Lower lobe of right lung (tissue), 2 donors: ENCODE data around the gene TLE2. TPM values are rescaled to one million over a fixed set of nuclear protein-coding genes. Genes with fewer than 3 reads are reported as not detected.

Source experiments
- ATAC-seq, 2 donors: fragments of 200-7000 bp; cut with Tn5 transposase; one replicate each; pipeline ENCODE4 v1.9.1; 2020 to 2022; ENCODE audit warnings: mild to moderate bottlenecking in 2 of 2, moderate library complexity in 2 of 2
- DNase-seq: peaks from one replicate; pipeline ENCODE4 v3.0.0-alpha.2; 2020
- H3K27ac ChIP-seq: fragments of 200-600 bp; one replicate; pipeline ENCODE4 v1.8.0; 2022
- H3K27me3 ChIP-seq: fragments of 200-600 bp; one replicate; pipeline ENCODE4 v1.8.0; 2022; ENCODE audit warnings: low read depth
- H3K36me3 ChIP-seq: fragments of 200-600 bp; one replicate; pipeline ENCODE4 v1.8.0; 2022; ENCODE audit warnings: mild to moderate bottlenecking
- H3K4me1 ChIP-seq: fragments of 200-600 bp; one replicate; pipeline ENCODE4 v1.8.0; 2022
- H3K4me3 ChIP-seq: fragments of 200-600 bp; one replicate; pipeline ENCODE4 v1.8.0; 2022; ENCODE audit warnings: mild to moderate bottlenecking
- H3K9me3 ChIP-seq: fragments of 200-600 bp; one replicate; pipeline ENCODE4 v1.8.0; 2022
- intact Hi-C: fragments of 100-400 bp; cut with DNase I; formaldehyde crosslinking; loops from one replicate; pipeline ENCODE4 v1.11.0; 2022
- long read RNA-seq: library from polyadenylated mRNA; unstranded; transcript quantifications from one replicate; pipeline ENCODE4 v2.0.0, GENCODE V29; 2021
- total RNA-seq: library from RNA; stranded (reverse); fragmentation: NEBNext Ultra II Directional; extraction: Animal tissue kit (Norgen Biotek cat#: 25700); gene quantifications from one replicate; pipeline ENCODE4 v1.2.1, GENCODE V29; 2021
- TF ChIP-seq, protein P1 (sequence below): fragments of 200-600 bp; IDR thresholded peaks from one replicate; pipeline ENCODE4 v1.8.0; 2022; ENCODE audit warnings: antibody characterized with exemption, mild to moderate bottlenecking
- donor health status: DM: no; HTN: yes; CAD: no; lungs with severe emphysema.

The TLE2 gene
- total RNA-seq, result 42.7 TPM
- long read RNA-seq, partial matches to known transcripts, result 28 of 110 reads
- long read RNA-seq, other reads (novel, unspliced or antisense), result 82 of 110 reads

- Histone ChIP-seq H3K4me1 (peaks cover 14% of the 10 kb centered on the region), H3K4me3 (peak within 1 kb of the TSS; percentile 64), H3K36me3 (no peaks in the 10 kb centered on the region), H3K27me3 (peaks cover 4% of the 10 kb centered on the region), H3K9me3 (no peaks in the 10 kb centered on the region), H3K27ac (peak within 1 kb of the TSS; percentile 56)
- DNase-seq (no peak), ATAC-seq (peak in 1 of 2 donors; percentile 14)
- TF ChIP-seq, protein P1, sequence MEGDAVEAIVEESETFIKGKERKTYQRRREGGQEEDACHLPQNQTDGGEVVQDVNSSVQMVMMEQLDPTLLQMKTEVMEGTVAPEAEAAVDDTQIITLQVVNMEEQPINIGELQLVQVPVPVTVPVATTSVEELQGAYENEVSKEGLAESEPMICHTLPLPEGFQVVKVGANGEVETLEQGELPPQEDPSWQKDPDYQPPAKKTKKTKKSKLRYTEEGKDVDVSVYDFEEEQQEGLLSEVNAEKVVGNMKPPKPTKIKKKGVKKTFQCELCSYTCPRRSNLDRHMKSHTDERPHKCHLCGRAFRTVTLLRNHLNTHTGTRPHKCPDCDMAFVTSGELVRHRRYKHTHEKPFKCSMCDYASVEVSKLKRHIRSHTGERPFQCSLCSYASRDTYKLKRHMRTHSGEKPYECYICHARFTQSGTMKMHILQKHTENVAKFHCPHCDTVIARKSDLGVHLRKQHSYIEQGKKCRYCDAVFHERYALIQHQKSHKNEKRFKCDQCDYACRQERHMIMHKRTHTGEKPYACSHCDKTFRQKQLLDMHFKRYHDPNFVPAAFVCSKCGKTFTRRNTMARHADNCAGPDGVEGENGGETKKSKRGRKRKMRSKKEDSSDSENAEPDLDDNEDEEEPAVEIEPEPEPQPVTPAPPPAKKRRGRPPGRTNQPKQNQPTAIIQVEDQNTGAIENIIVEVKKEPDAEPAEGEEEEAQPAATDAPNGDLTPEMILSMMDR, result no peak
- intact Hi-C loops, result no loop called here
Measured at GRCh38 chr19:3029065-3029923, at the start of gene TLE2. TLE2 (minus strand) TSS chr19:3029280; CDS start chr19:3028904, 376 bp downstream.

- no peak overlapping the region for H3K27ac ChIP-seq
- no peaks in the 10 kb centered on the region for H3K9me3 ChIP-seq
- H3K4me1 ChIP-seq, result peaks cover 9% of the 10 kb centered on the region
- no peaks in the 10 kb centered on the region for H3K36me3 ChIP-seq
- intact Hi-C loops, result no loop called here
- H3K27me3 ChIP-seq, result no peaks in the 10 kb centered on the region
- TF ChIP-seq, protein P1, result peak; percentile 97
- ATAC-seq (peak; percentile 87 to 91), DNase-seq (peak; percentile 79)
- H3K4me3 ChIP-seq, result no peak overlapping the region
Measured at GRCh38 chr19:3075605-3076431, 46.7 kb upstream of the TLE2 start.

GRCh38 chr19:3073931-3074595 is 45.0 kb upstream of the TLE2 start:
- intact Hi-C loops, result no loop called here
- no peaks in the 10 kb centered on the region for H3K9me3 ChIP-seq
- no peaks in the 10 kb centered on the region for H3K27me3 ChIP-seq
- peak; percentile 9 for ATAC-seq
- no peak overlapping the region for H3K4me3 ChIP-seq
- H3K36me3 ChIP-seq, result no peaks in the 10 kb centered on the region
- no peak for DNase-seq
- TF ChIP-seq, protein P1, result no peak
- peak overlapping the region; percentile 33 for H3K27ac ChIP-seq
- H3K4me1 ChIP-seq, result peaks cover 9% of the 10 kb centered on the region

GRCh38 chr19:3073159-3073563 is 44.1 kb upstream of the TLE2 start:
- no peaks in the 10 kb centered on the region for H3K9me3 ChIP-seq
- TF ChIP-seq, protein P1, result no peak
- H3K4me1 ChIP-seq, result peaks cover 9% of the 10 kb centered on the region
- ATAC-seq (peak; percentile 58 to 80), DNase-seq (no peak)
- H3K4me3 ChIP-seq, result no peak overlapping the region
- H3K27ac ChIP-seq, result no peak overlapping the region
- no peaks in the 10 kb centered on the region for H3K27me3 ChIP-seq
- no peaks in the 10 kb centered on the region for H3K36me3 ChIP-seq
- intact Hi-C loops, result no loop called here

- peak overlapping the region; percentile 4 for H3K27ac ChIP-seq
- intact Hi-C loops, result no loop called here
- DNase-seq (no peak), ATAC-seq (no peak)
- TF ChIP-seq, protein P1, result no peak
- no peaks in the 10 kb centered on the region for H3K36me3 ChIP-seq
- H3K9me3 ChIP-seq, result no peaks in the 10 kb centered on the region
- no peak overlapping the region for H3K4me3 ChIP-seq
- peaks cover 9% of the 10 kb centered on the region for H3K4me1 ChIP-seq
- H3K27me3 ChIP-seq, result no peaks in the 10 kb centered on the region
Measured at GRCh38 chr19:3071768-3072167, 42.7 kb upstream of the TLE2 start.
